ENCODE measurements around the gene CARD8. TPM values are rescaled to one million over a fixed set of nuclear protein-coding genes. Genes with fewer than 3 reads are reported as not detected.

CARD8 gene
- total and polyA plus RNA-seq, 2 of the 8 experiments (the other 6 are each of a cell fraction or from before 2014, with no cell fraction given): 8.9 to 24.4 TPM

DNA sequence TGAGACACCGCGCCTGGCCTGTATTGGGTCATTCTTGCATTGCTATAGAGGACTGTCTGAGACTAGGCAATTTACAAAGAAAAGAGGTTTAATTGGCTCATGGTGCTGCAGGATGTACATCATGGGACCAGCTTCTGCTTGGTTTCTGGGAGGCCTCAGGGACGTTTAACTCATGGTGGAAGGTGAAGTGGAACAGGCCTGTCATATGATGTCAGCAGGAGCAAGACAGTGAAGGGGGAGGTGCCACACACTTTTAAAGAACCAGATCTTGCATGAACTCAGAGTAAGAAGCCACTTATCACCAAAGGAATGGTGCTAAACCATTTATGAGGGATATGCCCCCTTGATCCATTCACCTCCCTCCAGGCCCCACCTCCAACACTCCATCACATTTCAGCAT lies 18.7 kb downstream of the CARD8 start:
- no peak overlapping the region for H2BK12ac ChIP-seq (ENCODE audit: low read depth, low read length)
- no peak overlapping the region for H2BK20ac ChIP-seq (ENCODE audit: low read length)
- H2BK5ac ChIP-seq (ENCODE audit: low read depth, low read length): no peak overlapping the region
- H3K4me3 ChIP-seq (ENCODE audit: extremely low read depth in 1 of 4, insufficient read depth in 2 of 4, low read depth in 3 of 4, low read length in 4 of 4): no peak overlapping the region
- H3K4me2 ChIP-seq (ENCODE audit: insufficient read depth in 1 of 2, low read depth in 2 of 2, low read length in 2 of 2): no peak overlapping the region
- DNase-seq (ENCODE audit: low read depth in 1 of 2, low spot score in 2 of 2) (no peak), FAIRE-seq (no peak)
- POLR2A ChIA-PET (ENCODE audit: partially characterized antibody): no interaction called here
- CTCF ChIA-PET (ENCODE audit: partially characterized antibody): no interaction called here
- H3K18ac ChIP-seq (ENCODE audit: extremely low read depth, low read length): no peak overlapping the region
- H3K27ac ChIP-seq (ENCODE audit: low read depth, low read length): no peak overlapping the region
- no peak overlapping the region for H4K8ac ChIP-seq (ENCODE audit: extremely low read depth, insufficient read depth, low read length)
- no peak overlapping the region for H4K5ac ChIP-seq (ENCODE audit: insufficient read length, low read depth, low read length)
- H3K14ac ChIP-seq (ENCODE audit: insufficient read length): no peak overlapping the region
- H2BK15ac ChIP-seq (ENCODE audit: low read length): no peak overlapping the region
- H3K79me2 ChIP-seq (ENCODE audit: control insufficient read depth in 1 of 2, insufficient read depth in 2 of 2, low read length in 2 of 2): no peaks in the 10 kb centered on the region
- H2AFZ ChIP-seq (ENCODE audit: low read length): no peak overlapping the region
- peaks cover 0 to 2% of the 10 kb centered on the region in 2 experiments for H4K20me1 ChIP-seq (replicated peaks in 1 of 2; ENCODE audit: control insufficient read depth in 1 of 2, insufficient read depth in 2 of 2, low read length in 2 of 2)
- no peaks in the 10 kb centered on the region; the same call in 1 of the 2 replicates for H3K23me2 ChIP-seq (ENCODE audit: low read depth, low read length)
- H3K9me3 ChIP-seq (ENCODE audit: insufficient read depth in 2 of 2, low read depth in 1 of 2, low read length in 1 of 2): no peaks in the 10 kb centered on the region
- H3K23ac ChIP-seq (ENCODE audit: insufficient read length): no peak overlapping the region
- no peaks in the 10 kb centered on the region for H3K27me3 ChIP-seq (replicated peaks in 1 of 4; ENCODE audit: control insufficient read depth in 3 of 4, extremely low read depth in 1 of 4, insufficient read depth in 3 of 4, low read length in 3 of 4)
- no peak overlapping the region for H2BK120ac ChIP-seq (replicated peaks; ENCODE audit: low read depth, low read length)
- peaks cover 0 to 10% (median 2%) of the 10 kb centered on the region in 4 experiments; a peak in 3 of 8 replicates for H3K36me3 ChIP-seq (ENCODE audit: control insufficient read depth in 2 of 4, insufficient read depth in 4 of 4, low read length in 3 of 4)
- H3K56ac ChIP-seq (replicated peaks; ENCODE audit: insufficient read length, low read depth, low read length): no peak overlapping the region
- no peak overlapping the region for H3K4ac ChIP-seq (replicated peaks; ENCODE audit: insufficient read length, low read depth, low read length)
- no peak overlapping the region for H4K91ac ChIP-seq (replicated peaks; ENCODE audit: insufficient read length, low read length)
- no peaks in the 10 kb centered on the region for H3K4me1 ChIP-seq (replicated peaks in 1 of 4; ENCODE audit: control insufficient read depth in 3 of 4, insufficient read depth in 4 of 4, low read length in 3 of 4)
- H2AK5ac ChIP-seq (ENCODE audit: low read depth, low read length): no peak overlapping the region
- no peak overlapping the region for H3K9ac ChIP-seq (replicated peaks in 1 of 4; ENCODE audit: extremely low read depth in 1 of 4, low read depth in 3 of 4, low read length in 3 of 4)
- no peaks in the 10 kb centered on the region for H3K79me1 ChIP-seq (ENCODE audit: low read depth, low read length)
- WGBS, 2 experiments (ENCODE audit: extremely low coverage in 1 of 2, insufficient coverage in 1 of 2, insufficient read length in 1 of 2, insufficient replicate concordance in 2 of 2, low coverage in 1 of 2, low lambda C conversion rate in 2 of 2, missing lambda C conversion rate in 1 of 2): 92% methylated on average over 3 of the region's 3 CpGs; no CpG with 5 or more reads in 1 of the 2 experiments
- no peak for TF ChIP-seq BACH1 (IDR thresholded peaks at IDR 0.05; ENCODE audit: low read length)
- no peak for TF ChIP-seq JUN (IDR thresholded peaks at IDR 0.05; ENCODE audit: low read depth, low read length)
- no peak for TF ChIP-seq NRF1 (IDR thresholded peaks at IDR 0.05; ENCODE audit: low read depth, low read length)
- TF ChIP-seq KDM1A (IDR thresholded peaks at IDR 0.05; ENCODE audit: borderline replicate concordance, low read length): no peak

Measured in H1 (cell line).